H9 (cell line): ENCODE results near the gene MT1M. TPM values are rescaled to one million over a fixed set of nuclear protein-coding genes. Genes with fewer than 3 reads are reported as not detected.

Experiments
- DNase-seq: peaks from one replicate; pipeline ENCODE4 v3.0.0-alpha.2; 2017
- H2AFZ ChIP-seq: one replicate; pipeline ENCODE4 v1.6.1; 2013; ENCODE audit warnings: mild to moderate bottlenecking, low read length, control low read depth, moderate library complexity
- H2AK5ac ChIP-seq: 2 replicates; pipeline ENCODE4 v1.6.1; 2013; ENCODE audit warnings: low read length, control low read depth, mixed read lengths; ENCODE audit not compliant: insufficient read length
- H2BK120ac ChIP-seq: one replicate; pipeline ENCODE4 v1.6.1; 2013; ENCODE audit warnings: low read depth, mild to moderate bottlenecking, low read length, control low read depth, inconsistent platforms; ENCODE audit not compliant: poor library complexity, severe bottlenecking
- H2BK12ac ChIP-seq: 2 replicates; pipeline ENCODE4 v1.6.1; 2013; ENCODE audit warnings: low read length, control low read depth, mixed read lengths, low read depth; ENCODE audit not compliant: insufficient read length
- H2BK15ac ChIP-seq: 2 replicates; pipeline ENCODE4 v1.6.1; 2013; ENCODE audit warnings: low read depth, low read length, control low read depth
- H2BK20ac ChIP-seq: one replicate; pipeline ENCODE4 v1.6.1; 2013; ENCODE audit warnings: low read depth, mild to moderate bottlenecking, low read length, control low read depth, inconsistent platforms; ENCODE audit not compliant: poor library complexity, severe bottlenecking
- H2BK5ac ChIP-seq: 2 replicates; pipeline ENCODE4 v1.6.1; 2013; ENCODE audit warnings: low read length, control low read depth, mixed read lengths; ENCODE audit not compliant: insufficient read length
- H3K14ac ChIP-seq: 2 replicates; pipeline ENCODE4 v1.6.1; 2013; ENCODE audit warnings: low read length, control low read depth; ENCODE audit not compliant: insufficient read depth
- H3K18ac ChIP-seq: 2 replicates; pipeline ENCODE4 v1.6.1; 2013; ENCODE audit warnings: low read depth, mild to moderate bottlenecking, mixed read lengths, low read length, control low read depth; ENCODE audit not compliant: insufficient read length
- H3K23ac ChIP-seq: 2 replicates; pipeline ENCODE4 v1.6.1; 2013; ENCODE audit warnings: low read length, control low read depth, mixed read lengths, low read depth; ENCODE audit not compliant: insufficient read length
- H3K23me2 ChIP-seq: 2 replicates; pipeline ENCODE4 v1.6.1; 2013; ENCODE audit warnings: low read depth, mild to moderate bottlenecking, mixed read lengths, low read length, control low read depth; ENCODE audit not compliant: insufficient read length, poor library complexity, severe bottlenecking
- H3K27ac ChIP-seq: 2 replicates; pipeline ENCODE4 v1.5.1; 2013; ENCODE audit warnings: low read length, control low read depth, mixed read lengths, low read depth; ENCODE audit not compliant: insufficient read length
- H3K27me3 ChIP-seq: 2 replicates; pipeline ENCODE4 v1.6.1; 2013; ENCODE audit warnings: low read length, control low read depth, inconsistent platforms; ENCODE audit not compliant: insufficient read depth
- H3K4ac ChIP-seq: 2 replicates; pipeline ENCODE4 v1.6.1; 2013; ENCODE audit warnings: low read depth, mild to moderate bottlenecking, control low read depth, inconsistent platforms, low read length, moderate library complexity
- H3K4me1 ChIP-seq: 2 replicates; pipeline ENCODE4 v1.6.1; 2013; ENCODE audit warnings: low read length, control low read depth, inconsistent platforms; ENCODE audit not compliant: insufficient read depth
- H3K4me2 ChIP-seq: 2 replicates; pipeline ENCODE4 v1.6.1; 2013; ENCODE audit warnings: low read length, control low read depth, mixed read lengths; ENCODE audit not compliant: insufficient read length, insufficient read depth
- H3K56ac ChIP-seq: 2 replicates; pipeline ENCODE4 v1.6.1; 2013; ENCODE audit warnings: low read depth, mild to moderate bottlenecking, mixed read lengths, low read length, control low read depth; ENCODE audit not compliant: insufficient read length
- H3K79me1 ChIP-seq: 2 replicates; pipeline ENCODE4 v1.6.1; 2013; ENCODE audit warnings: low read depth, mild to moderate bottlenecking, moderate library complexity, low read length, control low read depth, inconsistent platforms; ENCODE audit not compliant: insufficient read depth, poor library complexity, severe bottlenecking
- H3K79me2 ChIP-seq: 2 replicates; pipeline ENCODE4 v1.6.1; 2013; ENCODE audit warnings: low read length, control low read depth, inconsistent platforms; ENCODE audit not compliant: insufficient read depth
- H3K9ac ChIP-seq: 2 replicates; pipeline ENCODE4 v1.6.1; 2013; ENCODE audit warnings: low read length, control low read depth, mixed read lengths; ENCODE audit not compliant: insufficient read length; ENCODE audit errors: extremely low read depth
- H3K9me3 ChIP-seq: one replicate; pipeline ENCODE4 v1.6.1; 2013; ENCODE audit warnings: low read depth, low read length, inconsistent platforms; ENCODE audit not compliant: control insufficient read depth
- H3T11ph ChIP-seq: one replicate; pipeline ENCODE4 v1.6.1; 2013; ENCODE audit warnings: mild to moderate bottlenecking, low read length, control low read depth, inconsistent platforms
- H4K20me1 ChIP-seq: one replicate; pipeline ENCODE4 v1.6.1; 2013; ENCODE audit not compliant: control insufficient read depth, insufficient read length, insufficient read depth
- H4K5ac ChIP-seq: 2 replicates; pipeline ENCODE4 v1.6.1; 2013; ENCODE audit warnings: low read depth, mild to moderate bottlenecking, mixed read lengths, low read length, control low read depth; ENCODE audit not compliant: insufficient read length
- H4K8ac ChIP-seq: replicated peaks from 2 replicates; pipeline ENCODE4 v1.6.1; 2013; ENCODE audit warnings: low read length, control low read depth, mixed read lengths, low read depth; ENCODE audit not compliant: insufficient read length
- H4K91ac ChIP-seq: 2 replicates; pipeline ENCODE4 v1.6.1; 2013; ENCODE audit warnings: low read depth, mild to moderate bottlenecking, moderate library complexity, mixed read lengths, low read length, control low read depth; ENCODE audit not compliant: insufficient read length
- H3K27ac Mint-ChIP-seq, 3 experiments: 2 replicates in 2 of 3; 3 replicates in 1 of 3; pipeline ENCODE4 v1.8.0; 2020 to 2021; ENCODE audit warnings: mixed read lengths in 3 of 3, mild to moderate bottlenecking in 1 of 3, moderate library complexity in 1 of 3
- H3K27me3 Mint-ChIP-seq: 2 replicates; pipeline ENCODE4 v1.8.0; 2021; ENCODE audit warnings: low read depth, mild to moderate bottlenecking, moderate library complexity, mixed read lengths
- H3K36me3 Mint-ChIP-seq, 3 experiments: 2 replicates in 2 of 3; 3 replicates in 1 of 3; pipeline ENCODE4 v1.8.0; 2020 to 2021; ENCODE audit warnings: low read depth in 3 of 3, mixed read lengths in 3 of 3; ENCODE audit not compliant: insufficient read depth in 1 of 3
- H3K4me1 Mint-ChIP-seq, 2 experiments: 2 replicates each; pipeline ENCODE4 v1.8.0; 2020; ENCODE audit warnings: mixed read lengths in 2 of 2
- H3K4me3 Mint-ChIP-seq, 2 experiments: 2 replicates in 1 of 2; 3 replicates in 1 of 2; pipeline ENCODE4 v1.8.0; 2020 to 2021; ENCODE audit warnings: mild to moderate bottlenecking in 2 of 2, mixed read lengths in 2 of 2, moderate library complexity in 1 of 2
- H3K9me3 Mint-ChIP-seq, 2 experiments: 2 replicates in 1 of 2; 3 replicates in 1 of 2; pipeline ENCODE4 v1.8.0; 2020; ENCODE audit warnings: mild to moderate bottlenecking in 2 of 2, mixed read lengths in 2 of 2, moderate library complexity in 1 of 2
- WGBS: extraction: QIAGEN DNeasy Blood & Tissue Kit; methylation state at CpG from one replicate; pipeline ENCODE4 v1.1.7; 2013; ENCODE audit warnings: missing lambda C conversion rate, low lambda C conversion rate, mixed read lengths; ENCODE audit not compliant: insufficient read length; ENCODE audit errors: extremely low coverage; 5-methylcytosine and 5-hydroxymethylcytosine counted together
- total RNA-seq: library from RNA; stranded (reverse); gene quantifications from 2 replicates; pipeline ENCODE4 v1.2.1, GENCODE V29; 2021
- TF ChIP-seq, protein P1 (sequence below): fragments of 200-600 bp; sonication (generic); conservative IDR thresholded peaks from 3 replicates; pipeline ENCODE4 v1.8.0; 2021; ENCODE audit warnings: antibody characterized with exemption, mild to moderate bottlenecking

Gene MT1M
- total RNA-seq, 1 experiment from 2014 or later = 1.4 TPM

DNA sequence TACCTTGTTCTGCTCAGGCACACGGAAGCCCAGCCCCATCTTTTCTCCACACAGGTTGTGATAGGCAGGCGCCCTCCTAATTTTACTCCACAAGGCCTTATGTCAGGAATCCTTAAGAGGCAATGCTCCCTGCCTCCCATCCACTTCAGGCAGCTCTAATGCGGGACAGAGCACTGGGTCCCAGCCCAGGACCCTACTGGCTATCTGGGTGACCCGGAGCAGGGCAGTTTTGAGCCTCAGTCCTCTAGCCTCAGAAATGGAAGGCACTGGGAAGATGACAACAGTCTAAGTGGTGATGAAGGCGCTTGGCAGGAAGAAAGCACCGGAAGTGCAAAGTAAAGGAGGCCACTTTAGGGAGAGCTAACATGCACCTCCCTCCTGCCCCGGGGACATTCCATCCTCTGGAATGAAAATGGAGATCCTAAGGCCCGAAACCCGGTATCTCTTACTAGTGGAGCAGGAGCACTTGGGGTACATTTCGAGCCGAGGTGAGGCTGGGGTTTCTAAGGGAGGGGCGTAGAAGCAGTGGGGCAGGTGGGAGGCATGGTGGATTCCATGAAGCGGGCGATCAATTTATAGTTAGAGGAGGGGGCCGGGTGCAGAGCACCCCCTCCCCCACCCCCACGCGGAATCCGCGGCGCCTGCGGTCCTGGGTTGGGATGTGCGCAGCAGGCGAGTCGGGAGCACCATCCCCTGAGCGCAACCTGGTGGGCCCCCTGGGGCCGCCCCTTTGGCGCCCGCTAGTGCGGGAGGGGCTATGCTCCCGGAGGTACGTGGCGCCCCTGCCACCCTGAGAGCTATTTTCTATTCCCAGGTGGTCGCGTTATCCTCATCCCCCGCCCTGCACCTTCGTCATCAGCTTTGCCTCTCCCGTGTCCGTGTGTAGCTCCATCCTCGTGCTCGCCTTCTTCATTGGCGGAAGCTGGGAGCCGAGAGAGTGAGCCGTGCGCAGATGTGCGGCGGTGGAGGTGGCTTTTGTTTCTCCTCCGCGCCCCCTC lies 30.2 kb downstream of the MT1M start:
- Histone ChIP-seq H2BK120ac (no peak overlapping the region), H3K23ac (no peak overlapping the region), H2BK5ac (no peak overlapping the region), H4K91ac (no peak overlapping the region), H3K4ac (no peak overlapping the region), H4K8ac (no peak overlapping the region), H3K9ac (no peak overlapping the region), H2BK20ac (no peak overlapping the region), H3K9me3 (no peaks in the 10 kb centered on the region), H3K56ac (no peak overlapping the region), H3K27ac (no peak overlapping the region), H3K79me1 (no peaks in the 10 kb centered on the region), H3K79me2 (no peaks in the 10 kb centered on the region), H2BK12ac (no peak overlapping the region), H3K27me3 (peaks cover 59% of the 10 kb centered on the region; the same call in 1 of the 2 replicates), H3K4me1 (peaks cover 2% of the 10 kb centered on the region; the same call in 1 of the 2 replicates), H2BK15ac (no peak overlapping the region), H4K5ac (no peak overlapping the region), H3K18ac (no peak overlapping the region), H3K4me2 (peak overlapping the region; percentile 74), H2AK5ac (no peak overlapping the region), H2AFZ (no peak overlapping the region), H4K20me1 (no peaks in the 10 kb centered on the region), H3K23me2 (peaks cover 7% of the 10 kb centered on the region), H3K14ac (no peak overlapping the region), H3T11ph (no peak overlapping the region)
- H3K9me3 Mint-ChIP-seq = no peaks in the 10 kb centered on the region
- H3K27ac Mint-ChIP-seq = no peak overlapping the region
- H3K4me3 Mint-ChIP-seq = peak overlapping the region; percentile 58 to 75
- TF ChIP-seq, protein P1, sequence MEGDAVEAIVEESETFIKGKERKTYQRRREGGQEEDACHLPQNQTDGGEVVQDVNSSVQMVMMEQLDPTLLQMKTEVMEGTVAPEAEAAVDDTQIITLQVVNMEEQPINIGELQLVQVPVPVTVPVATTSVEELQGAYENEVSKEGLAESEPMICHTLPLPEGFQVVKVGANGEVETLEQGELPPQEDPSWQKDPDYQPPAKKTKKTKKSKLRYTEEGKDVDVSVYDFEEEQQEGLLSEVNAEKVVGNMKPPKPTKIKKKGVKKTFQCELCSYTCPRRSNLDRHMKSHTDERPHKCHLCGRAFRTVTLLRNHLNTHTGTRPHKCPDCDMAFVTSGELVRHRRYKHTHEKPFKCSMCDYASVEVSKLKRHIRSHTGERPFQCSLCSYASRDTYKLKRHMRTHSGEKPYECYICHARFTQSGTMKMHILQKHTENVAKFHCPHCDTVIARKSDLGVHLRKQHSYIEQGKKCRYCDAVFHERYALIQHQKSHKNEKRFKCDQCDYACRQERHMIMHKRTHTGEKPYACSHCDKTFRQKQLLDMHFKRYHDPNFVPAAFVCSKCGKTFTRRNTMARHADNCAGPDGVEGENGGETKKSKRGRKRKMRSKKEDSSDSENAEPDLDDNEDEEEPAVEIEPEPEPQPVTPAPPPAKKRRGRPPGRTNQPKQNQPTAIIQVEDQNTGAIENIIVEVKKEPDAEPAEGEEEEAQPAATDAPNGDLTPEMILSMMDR = no peak
- peak; percentile 39 for DNase-seq
- peaks cover 97% of the 10 kb centered on the region for H3K27me3 Mint-ChIP-seq
- peaks cover 18 to 29% of the 10 kb centered on the region in 2 experiments for H3K4me1 Mint-ChIP-seq
- no peaks in the 10 kb centered on the region for H3K36me3 Mint-ChIP-seq
- no CpG with 5 or more reads among the region's 48 CpGs for WGBS
